ENCODE measurements around the gene CAMKMT.

The CAMKMT gene

GRCh38 chr2:44751754-44752479 lies 390.2 kb downstream of the CAMKMT start:
- peak; percentile 40 for DNase-seq

- DNase-seq: peak; percentile 53
These were observed 391.0 kb downstream of the CAMKMT start for GRCh38 chr2:44752761-44753160.

DNA sequence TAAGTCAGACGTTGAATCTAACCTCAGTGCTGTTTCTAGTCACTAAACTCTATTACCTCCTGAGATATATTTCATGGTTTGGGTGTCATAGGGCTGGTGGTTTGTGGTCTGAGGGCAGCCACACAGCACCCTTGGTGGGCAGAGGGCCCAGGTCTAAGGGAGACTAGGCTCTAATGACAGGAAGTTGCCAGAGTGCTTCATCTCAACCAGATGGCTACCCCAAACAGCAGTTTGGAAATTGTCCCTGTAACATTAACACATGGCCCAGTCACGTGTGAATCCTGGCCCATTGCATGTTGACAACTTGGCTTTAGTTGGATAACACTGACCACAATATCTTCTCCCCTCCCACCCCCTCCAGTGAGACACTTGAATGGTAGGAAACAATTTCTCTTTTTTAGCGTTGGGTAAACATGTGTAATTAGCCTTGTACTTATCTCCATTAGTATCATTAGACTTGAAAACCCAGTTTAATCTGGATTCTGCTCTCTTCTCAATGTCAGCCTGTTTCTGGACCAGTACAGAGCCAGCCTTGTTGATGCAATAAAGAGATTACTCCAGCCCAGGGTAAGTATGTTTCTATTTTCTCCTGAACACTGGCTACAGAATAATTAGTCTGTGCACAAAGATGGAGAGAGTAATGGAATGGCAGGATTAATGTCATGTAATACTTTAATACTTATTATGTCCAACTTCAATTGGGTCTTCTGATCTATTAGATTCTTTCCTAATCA lies 392.0 kb downstream of the CAMKMT start:
- DNase-seq: peak; percentile 79

DNA sequence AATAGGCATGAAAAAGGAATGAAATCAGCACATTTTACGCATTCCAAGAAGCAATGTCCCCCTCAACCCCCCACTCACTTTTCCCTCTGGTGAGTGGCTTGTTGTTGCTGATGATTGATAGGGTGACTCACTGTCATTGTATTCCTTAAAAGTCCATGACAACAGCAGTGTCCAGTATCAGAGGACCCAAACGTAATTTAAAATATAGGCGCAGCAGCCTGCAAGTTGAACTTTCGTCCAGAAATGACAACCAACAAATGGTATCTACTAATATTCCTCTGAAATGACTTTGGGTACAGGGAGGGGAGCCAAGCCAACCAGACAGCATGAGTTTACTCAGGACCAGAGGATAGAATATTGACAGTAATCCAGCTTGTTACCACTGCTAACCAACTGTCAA lies 396.8 kb downstream of the CAMKMT start:
- DNase-seq: no peak

DNA sequence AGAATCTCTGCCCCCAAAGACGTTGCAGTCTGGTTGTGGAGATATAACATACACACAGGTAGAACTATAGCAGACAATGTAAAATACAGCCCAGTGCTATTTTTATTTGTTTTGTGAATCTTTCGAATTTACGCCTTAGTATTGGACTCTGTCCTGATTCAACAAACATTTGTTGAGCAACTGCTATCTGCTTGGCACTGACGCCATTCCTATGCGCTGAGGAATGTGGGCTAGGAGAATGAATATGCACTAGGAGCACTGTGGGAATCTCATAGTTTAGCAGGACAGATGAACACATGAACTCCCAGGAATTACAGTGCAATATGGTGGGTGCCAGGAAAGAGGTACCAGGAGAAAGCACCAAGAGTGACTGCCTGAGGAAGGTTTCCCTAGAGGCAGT lies 398.1 kb downstream of the CAMKMT start:
- DNase-seq: no peak

GRCh38 chr2:44763275-44763782 lies 401.6 kb downstream of the CAMKMT start:
- DNase-seq: no peak

- DNase-seq: no peak
These were observed 404.5 kb downstream of the CAMKMT start for GRCh38 chr2:44766220-44766619.

DNA sequence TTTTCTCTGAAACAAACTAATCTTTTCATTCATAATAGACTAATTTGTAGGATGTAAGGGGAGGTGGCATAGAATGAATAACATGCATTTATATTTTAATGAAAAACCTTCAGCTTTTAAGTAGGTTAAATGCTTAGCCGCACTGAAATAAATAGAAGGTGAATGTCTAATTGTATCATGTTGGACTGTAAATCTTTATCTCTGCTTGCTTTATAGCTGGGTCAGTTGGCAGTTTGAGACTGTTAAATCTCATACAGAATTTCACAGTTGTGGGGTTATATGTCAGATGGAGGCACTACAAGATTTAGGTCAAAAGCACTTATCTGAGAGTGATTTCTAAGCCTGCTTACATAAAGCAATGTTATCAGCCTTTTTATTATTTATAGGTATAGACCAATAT lies 405.0 kb downstream of the CAMKMT start:
- no peak for DNase-seq

- no peak for DNase-seq
These were observed 405.9 kb downstream of the CAMKMT start for GRCh38 chr2:44767691-44768090.

- peak; percentile 10 for DNase-seq
These were observed 406.9 kb downstream of the CAMKMT start for GRCh38 chr2:44768438-44769236.

GRCh38 chr2:44769349-44770011 lies 407.7 kb downstream of the CAMKMT start:
- DNase-seq: peak; percentile 20

GRCh38 chr2:44770221-44771195 lies 408.8 kb downstream of the CAMKMT start:
- no peak for DNase-seq

DNA sequence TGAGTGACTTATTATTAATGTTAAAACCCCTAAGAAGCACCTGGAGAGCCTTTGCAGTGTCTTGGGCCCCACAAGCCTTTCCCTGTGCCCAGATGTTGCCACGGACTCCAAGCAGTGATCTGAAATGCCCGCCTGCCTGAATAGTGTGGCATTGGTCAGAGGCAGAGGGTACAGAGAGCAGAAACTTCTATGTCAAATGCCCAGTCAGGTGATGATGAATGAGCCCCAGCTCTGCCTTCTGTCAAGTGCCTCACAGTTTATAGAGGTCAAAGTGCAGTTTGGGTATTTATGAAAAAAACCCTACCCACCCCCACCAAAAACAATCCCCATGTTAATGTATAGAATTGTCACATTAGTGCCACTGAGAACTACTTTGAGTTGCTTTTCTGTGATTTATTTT lies 409.8 kb downstream of the CAMKMT start:
- no peak for DNase-seq

GRCh38 chr2:44772131-44772530 lies 410.4 kb downstream of the CAMKMT start:
- no peak for DNase-seq

DNA sequence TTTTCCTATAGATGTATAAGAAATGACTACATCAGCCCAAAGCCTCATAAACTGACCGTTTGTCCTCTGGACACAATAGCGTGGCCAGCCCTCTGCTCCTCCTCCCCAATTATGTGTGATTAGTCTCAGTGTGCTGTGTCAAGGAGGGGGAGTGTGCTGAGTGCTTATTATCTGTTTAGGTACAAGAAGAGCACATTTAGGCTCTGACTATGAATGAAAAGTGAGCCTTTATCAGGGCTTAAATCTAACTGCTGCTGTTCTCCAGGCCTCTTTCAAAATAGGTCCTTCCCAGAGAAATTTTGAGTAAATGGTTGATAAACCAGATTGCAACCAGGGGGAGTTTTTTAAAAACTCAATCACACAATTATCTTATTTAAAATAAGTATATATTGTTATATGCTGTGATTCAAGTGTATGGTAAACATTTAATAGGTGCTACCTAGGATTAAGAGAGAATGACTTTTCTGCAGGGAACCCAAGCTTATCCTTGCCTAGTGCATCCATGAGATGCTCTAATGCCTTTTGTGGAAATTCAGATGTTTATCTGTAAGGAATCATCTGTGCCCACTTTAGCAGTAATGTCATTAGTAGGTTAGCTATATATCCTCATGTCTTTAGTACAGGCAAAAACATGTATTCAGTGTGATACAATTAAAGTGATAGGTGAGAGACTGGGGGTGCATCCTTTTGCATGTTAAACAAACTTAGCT lies 411.1 kb downstream of the CAMKMT start:
- DNase-seq: no peak

- DNase-seq: no peak
These were observed 413.2 kb downstream of the CAMKMT start for GRCh38 chr2:44774826-44775492.

DNA sequence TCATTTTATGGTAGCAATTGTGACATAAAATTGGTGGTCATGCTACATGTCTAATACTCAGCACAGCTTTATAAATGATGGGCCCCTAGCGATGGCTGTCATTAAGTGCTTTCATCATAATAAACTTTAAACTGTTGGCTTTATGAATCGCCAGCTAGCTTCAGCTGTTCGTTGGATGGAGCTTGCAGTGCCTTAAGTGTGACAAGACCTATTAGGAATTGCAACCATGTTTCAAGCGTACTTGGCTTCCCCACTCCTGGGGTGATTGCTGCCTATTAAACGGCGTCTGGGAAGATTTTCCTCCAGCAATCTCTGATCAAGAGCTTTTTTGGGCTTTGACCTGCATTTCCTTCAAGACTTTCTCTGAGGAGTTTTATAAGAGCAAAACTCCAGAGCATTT lies 415.3 kb downstream of the CAMKMT start:
- no peak for DNase-seq

- DNase-seq: no peak
These were observed 415.8 kb downstream of the CAMKMT start for GRCh38 chr2:44777537-44777936.

DNA sequence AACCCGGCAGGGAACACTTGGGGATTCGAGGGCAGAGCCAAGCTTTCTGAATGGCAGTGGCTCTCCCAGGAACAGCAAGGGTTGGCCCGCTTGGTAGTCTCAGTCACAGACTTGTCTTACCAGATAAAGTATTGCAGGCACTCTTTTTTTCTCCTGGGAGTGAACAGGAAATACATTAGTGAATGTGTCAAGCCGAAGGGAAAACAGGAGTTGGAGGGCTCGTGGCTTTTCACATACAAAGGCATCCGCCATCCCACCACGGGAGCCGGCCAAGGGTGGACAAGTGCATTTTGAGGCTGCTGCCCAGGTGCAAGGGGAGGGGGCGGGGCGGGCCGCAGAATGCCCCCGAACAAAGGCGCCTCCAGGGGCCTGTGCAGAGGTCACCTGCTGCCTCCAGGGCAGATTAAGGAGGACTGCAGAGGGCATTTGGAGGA lies 416.5 kb downstream of the CAMKMT start:
- DNase-seq: no peak

Data from hematopoietic multipotent progenitor cell treated with erythropoietin and hydrocortisone succinate and interleukin-3 and kit ligand, for 6 days (in vitro differentiated cells).